CD14-positive monocyte (primary cell): ENCODE data around the gene TNIK. TPM values are rescaled to one million over a fixed set of nuclear protein-coding genes. Genes with fewer than 3 reads are reported as not detected.

Source experiments
- DNase-seq, 3 donors: peaks; one replicate each; pipeline ENCODE4 v3.0.0-alpha.2; 2011 to 2022
- H2AFZ ChIP-seq: 2 replicates; pipeline ENCODE4 v1.6.0; 2012; ENCODE audit warnings: mild to moderate bottlenecking, low read depth, low read length, inconsistent platforms; ENCODE audit not compliant: insufficient read depth, poor library complexity, severe bottlenecking
- H3K27ac ChIP-seq, 2 donors: 1 replicate in 1 of 2; 2 replicates in 1 of 2; pipeline ENCODE4 v1.5.1; 2012 to 2013; ENCODE audit warnings: low read length in 2 of 2, control low read depth in 1 of 2, inconsistent platforms in 1 of 2, low read depth in 1 of 2, mild to moderate bottlenecking in 1 of 2
- H3K27me3 ChIP-seq, 2 donors: one replicate each; pipeline versions ENCODE4 v1.6.0 to v1.6.1; 2011 to 2013; ENCODE audit warnings: low read length in 2 of 2; ENCODE audit not compliant: control insufficient read depth in 2 of 2, insufficient read depth in 2 of 2
- H3K36me3 ChIP-seq, 2 donors: replicated peaks in 1 of 2; 1 replicate in 1 of 2; 2 replicates in 1 of 2; pipeline versions ENCODE4 v1.5.1 to v1.6.1; 2012 to 2013; ENCODE audit warnings: low read length in 2 of 2, control low read depth in 1 of 2, inconsistent platforms in 1 of 2, mild to moderate bottlenecking in 1 of 2; ENCODE audit not compliant: insufficient read depth in 2 of 2, control insufficient read depth in 1 of 2
- H3K4me1 ChIP-seq, 2 donors: 1 replicate in 1 of 2; 2 replicates in 1 of 2; pipeline versions ENCODE4 v1.5.1 to v1.6.1; 2012 to 2013; ENCODE audit warnings: low read length in 2 of 2, control low read depth in 1 of 2, inconsistent platforms in 1 of 2, mild to moderate bottlenecking in 1 of 2, moderate library complexity in 1 of 2; ENCODE audit not compliant: insufficient read depth in 2 of 2, control insufficient read depth in 1 of 2
- H3K4me2 ChIP-seq: replicated peaks from 2 replicates; pipeline ENCODE3; 2012; ENCODE audit warnings: low read length, moderate library complexity, mild to moderate bottlenecking; ENCODE audit not compliant: poor library complexity, severe bottlenecking; ENCODE audit errors: extremely low read depth
- H3K4me3 ChIP-seq, 3 experiments: fragments of 200-600 bp in 1 of 3; sonication (generic) in 1 of 3; replicated peaks in 1 of 3; 1 replicate in 2 of 3; 2 replicates in 1 of 3; pipeline ENCODE4 v1.5.1; 2011 to 2013; ENCODE audit warnings: low read length in 3 of 3, mild to moderate bottlenecking in 3 of 3, control low read depth in 2 of 3, low read depth in 2 of 3, inconsistent platforms in 1 of 3, moderate library complexity in 1 of 3
- H3K79me2 ChIP-seq: 2 replicates; pipeline ENCODE4 v1.6.0; 2012; ENCODE audit warnings: mild to moderate bottlenecking, control low read depth, inconsistent platforms, low read length, moderate library complexity; ENCODE audit not compliant: insufficient read depth
- H3K9ac ChIP-seq: 2 replicates; pipeline ENCODE4 v1.6.0; 2017; ENCODE audit warnings: low read length, mild to moderate bottlenecking; ENCODE audit not compliant: insufficient read depth, poor library complexity, severe bottlenecking
- H3K9me3 ChIP-seq, 2 donors: replicated peaks in 1 of 2; 1 replicate in 1 of 2; 2 replicates in 1 of 2; pipeline versions ENCODE4 v1.5.1 to v1.6.1; 2012 to 2013; ENCODE audit warnings: low read length in 2 of 2, control low read depth in 1 of 2; ENCODE audit not compliant: control insufficient read depth in 1 of 2, insufficient read depth in 1 of 2
- H4K20me1 ChIP-seq: 2 replicates; pipeline ENCODE4 v1.6.0; 2012; ENCODE audit warnings: mild to moderate bottlenecking, low read length, control low read depth, moderate library complexity; ENCODE audit not compliant: insufficient read depth
- H3K27ac Mint-ChIP-seq, 7 donors: one replicate each; pipeline ENCODE4 v1.8.0; 2020; ENCODE audit warnings: mild to moderate bottlenecking in 7 of 7, mixed read lengths in 7 of 7, moderate library complexity in 6 of 7, inconsistent platforms in 2 of 7
- H3K27me3 Mint-ChIP-seq, 3 donors: one replicate each; pipeline ENCODE4 v1.8.0; 2021 to 2022; ENCODE audit warnings: low read depth in 3 of 3, mild to moderate bottlenecking in 3 of 3, mixed read lengths in 3 of 3, moderate library complexity in 3 of 3, inconsistent platforms in 1 of 3
- H3K36me3 Mint-ChIP-seq, 2 donors: one replicate each; pipeline ENCODE4 v1.8.0; 2020; ENCODE audit warnings: mixed read lengths in 2 of 2, inconsistent platforms in 1 of 2, mild to moderate bottlenecking in 1 of 2
- H3K4me1 Mint-ChIP-seq: one replicate; pipeline ENCODE4 v1.8.0; 2020; ENCODE audit warnings: mild to moderate bottlenecking, mixed read lengths
- H3K4me3 Mint-ChIP-seq, 2 donors: one replicate each; pipeline ENCODE4 v1.8.0; 2020; ENCODE audit warnings: mild to moderate bottlenecking in 2 of 2, mixed read lengths in 2 of 2, moderate library complexity in 1 of 2
- H3K9me3 Mint-ChIP-seq, 7 donors: one replicate each; pipeline ENCODE4 v1.8.0; 2020 to 2022; ENCODE audit warnings: mixed read lengths in 7 of 7, mild to moderate bottlenecking in 6 of 7, moderate library complexity in 6 of 7, inconsistent platforms in 2 of 7
- CTCF ChIP-seq: fragments of 200-600 bp; IDR thresholded peaks from one replicate; pipeline ENCODE4 v1.8.0; 2022; ENCODE audit warnings: antibody characterized with exemption, mild to moderate bottlenecking
- WGBS: methylation state at CpG from one replicate; pipeline ENCODE4 v1.1.5; 2013; ENCODE audit warnings: missing lambda C conversion rate; ENCODE audit not compliant: insufficient coverage; 5-methylcytosine and 5-hydroxymethylcytosine counted together
- intact Hi-C, 2 donors: fragments of 100-400 bp; cut with micrococcal nuclease; formaldehyde crosslinking; loops; one replicate each; pipeline versions ENCODE4 v1.15.0 to v1.15.1; 2023
- polyA plus RNA-seq, 3 donors: library from polyadenylated mRNA; depleted of rRNA in 1 of 3; unstranded in 2 of 3; stranded (reverse) in 1 of 3; fragments of 300-500 nt in 2 of 3; fragments of >200 nt in 1 of 3; fragmentation: Illumina TruSeq in 2 of 3; gene quantifications; 1 replicate in 2 of 3; 2 replicates in 1 of 3; pipeline ENCODE4 v1.2.3, GENCODE V29; 2012 to 2021

Gene TNIK
- polyA plus RNA-seq, 3 donors, result 0.36 to 1.8 (median 0.75) TPM

DNA sequence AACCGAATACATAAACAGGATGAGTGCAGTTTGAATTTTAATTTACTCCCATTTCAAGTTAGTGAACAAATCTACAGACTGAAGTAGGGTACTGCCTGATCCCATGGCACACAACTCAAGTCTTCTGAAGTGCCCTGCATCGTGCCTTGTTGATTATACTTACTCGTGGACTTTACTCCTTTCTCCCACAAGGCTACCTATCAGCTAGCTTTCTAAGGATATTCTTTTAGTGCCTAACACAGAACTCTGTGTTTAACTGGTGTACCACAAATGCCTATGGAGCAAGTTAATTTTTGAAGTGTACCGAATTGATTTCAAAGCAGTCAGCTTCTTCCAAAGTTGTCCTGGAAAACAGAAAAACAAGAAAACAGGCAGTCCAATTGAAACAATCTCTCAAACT lies 119.8 kb downstream of the TNIK start:
- no peaks in the 10 kb centered on the region for H3K36me3 ChIP-seq
- peaks cover 6 to 10% of the 10 kb centered on the region in 2 donors for H3K4me1 ChIP-seq
- H3K4me3 ChIP-seq, result no peak overlapping the region
- no peaks in the 10 kb centered on the region for H4K20me1 ChIP-seq
- no peak overlapping the region for H3K27ac ChIP-seq
- no peak overlapping the region for H3K4me2 ChIP-seq
- Mint-ChIP-seq H3K9me3 (peaks cover 2 to 7% (median 3%) of the 10 kb centered on the region in 7 donors), H3K27ac (no peak overlapping the region), H3K4me3 (no peak overlapping the region), H3K4me1 (peaks cover 17% of the 10 kb centered on the region), H3K36me3 (no peaks in the 10 kb centered on the region), H3K27me3 (peaks cover 0 to 2% (median 0%) of the 10 kb centered on the region in 3 donors)
- H3K79me2 ChIP-seq, result no peaks in the 10 kb centered on the region
- intact Hi-C loops, result no loop called here
- TF ChIP-seq CTCF, result no peak
- H2AFZ ChIP-seq, result no peak overlapping the region
- H3K9ac ChIP-seq, result no peak overlapping the region
- 100% methylated on average over 4 of the region's 4 CpGs for WGBS
- no peaks in the 10 kb centered on the region for H3K27me3 ChIP-seq
- DNase-seq, result no peak
- H3K9me3 ChIP-seq, result no peaks in the 10 kb centered on the region

- Histone ChIP-seq H4K20me1 (no peaks in the 10 kb centered on the region), H3K4me3 (no peak overlapping the region), H3K9me3 (no peaks in the 10 kb centered on the region), H3K27ac (no peak overlapping the region), H3K4me2 (no peak overlapping the region), H3K79me2 (no peaks in the 10 kb centered on the region), H3K4me1 (peaks cover 6 to 10% of the 10 kb centered on the region in 2 donors), H3K27me3 (no peaks in the 10 kb centered on the region), H3K36me3 (no peaks in the 10 kb centered on the region), H3K9ac (no peak overlapping the region), H2AFZ (no peak overlapping the region)
- H3K27me3 Mint-ChIP-seq, result peaks cover 0 to 2% (median 2%) of the 10 kb centered on the region in 3 donors
- WGBS, result 100% methylated on average over 2 of the region's 4 CpGs
- no peak overlapping the region for H3K4me3 Mint-ChIP-seq
- TF ChIP-seq CTCF, result no peak
- intact Hi-C loops, result no loop called here
- H3K36me3 Mint-ChIP-seq, result no peaks in the 10 kb centered on the region
- DNase-seq, result no peak
- H3K27ac Mint-ChIP-seq, result peak overlapping the region in 1 of 7 donors; percentile 1
- H3K9me3 Mint-ChIP-seq, result peaks cover 2 to 7% (median 3%) of the 10 kb centered on the region in 7 donors
- H3K4me1 Mint-ChIP-seq, result peaks cover 16% of the 10 kb centered on the region
These were observed 120.6 kb downstream of the TNIK start for GRCh38 chr3:171339598-171339997.
